Tibial nerve (tissue), 4 donors: Measurements from ENCODE around the gene OR3A2. TPM values are rescaled to one million over a fixed set of nuclear protein-coding genes. Genes with fewer than 3 reads are reported as not detected.
"Not testable (repeated sequence)": the region's sequence is repeated elsewhere in the genome, so short reads cannot be mapped to it uniquely, and the experiment has no call there.

Experiments
- DNase-seq, 2 donors: peaks; one replicate each; pipeline ENCODE4 v3.0.0-alpha.2; 2019; ENCODE audit warnings: low spot score in 2 of 2
- H3K27ac ChIP-seq, 4 donors: fragments of 200-600 bp; sonication (generic) in 3 of 4; one replicate each; pipeline ENCODE4 v1.5.1; 2017 to 2019; ENCODE audit warnings: mild to moderate bottlenecking in 1 of 4
- H3K27me3 ChIP-seq, 2 donors: fragments of 200-600 bp; sonication (generic) in 1 of 2; one replicate each; pipeline versions ENCODE4 v1.5.1 to v1.6.0; 2017 to 2019
- H3K36me3 ChIP-seq, 3 donors: fragments of 200-600 bp; sonication (generic); one replicate each; pipeline ENCODE4 v1.5.1; 2018 to 2019
- H3K4me1 ChIP-seq, 4 donors: fragments of 200-600 bp; sonication (generic) in 3 of 4; one replicate each; pipeline ENCODE4 v1.5.1; 2017 to 2019
- H3K4me3 ChIP-seq, 4 donors: fragments of 200-600 bp; sonication (generic) in 3 of 4; one replicate each; pipeline ENCODE4 v1.5.1; 2017 to 2019; ENCODE audit warnings: mild to moderate bottlenecking in 1 of 4, moderate library complexity in 1 of 4
- H3K9me3 ChIP-seq, 4 donors: fragments of 200-600 bp; sonication (generic) in 3 of 4; one replicate each; pipeline ENCODE4 v1.5.1; 2017 to 2019
- EP300 ChIP-seq, 2 donors: sonication (generic); formaldehyde crosslinking; IDR thresholded peaks; one replicate each; pipeline ENCODE4 v1.6.1; 2017; ENCODE audit warnings: antibody characterized with exemption in 2 of 2, mild to moderate bottlenecking in 1 of 2
- POLR2A ChIP-seq, 2 donors: fragments of 450-650 bp; IDR thresholded peaks; one replicate each; pipeline ENCODE4 v1.6.1; 2017; ENCODE audit warnings: antibody characterized with exemption in 2 of 2, mild to moderate bottlenecking in 2 of 2, moderate library complexity in 2 of 2
- WGBS, 2 donors: methylation state at CpG; one replicate each; pipeline ENCODE4 v1.1.5; 2018; 5-methylcytosine and 5-hydroxymethylcytosine counted together
- total RNA-seq, 4 donors: library from RNA; depleted of rRNA; stranded (reverse); fragments of >200 nt; gene quantifications; one replicate each; pipeline ENCODE4 v1.1.0, GENCODE V29; 2016
- TF ChIP-seq, protein P1 (sequence below), 5 experiments: fragments of 200-600 bp in 3 of 5; fragments of 450-650 bp in 2 of 5; sonication (generic) in 3 of 5; IDR thresholded peaks; one replicate each; pipeline ENCODE4 v1.5.1; 2016 to 2019; ENCODE audit warnings: antibody characterized with exemption in 5 of 5, mild to moderate bottlenecking in 3 of 5, moderate library complexity in 2 of 5

OR3A2 gene
- total RNA-seq, 4 donors from 2014 or later: 1.1 TPM; not detected in 3

- no peaks in the 10 kb centered on the region for H3K4me1 ChIP-seq
- TF ChIP-seq EP300 (IDR thresholded peaks at IDR 0.05) (no peak), POLR2A (IDR thresholded peaks at IDR 0.05) (no peak)
- TF ChIP-seq, protein P1, sequence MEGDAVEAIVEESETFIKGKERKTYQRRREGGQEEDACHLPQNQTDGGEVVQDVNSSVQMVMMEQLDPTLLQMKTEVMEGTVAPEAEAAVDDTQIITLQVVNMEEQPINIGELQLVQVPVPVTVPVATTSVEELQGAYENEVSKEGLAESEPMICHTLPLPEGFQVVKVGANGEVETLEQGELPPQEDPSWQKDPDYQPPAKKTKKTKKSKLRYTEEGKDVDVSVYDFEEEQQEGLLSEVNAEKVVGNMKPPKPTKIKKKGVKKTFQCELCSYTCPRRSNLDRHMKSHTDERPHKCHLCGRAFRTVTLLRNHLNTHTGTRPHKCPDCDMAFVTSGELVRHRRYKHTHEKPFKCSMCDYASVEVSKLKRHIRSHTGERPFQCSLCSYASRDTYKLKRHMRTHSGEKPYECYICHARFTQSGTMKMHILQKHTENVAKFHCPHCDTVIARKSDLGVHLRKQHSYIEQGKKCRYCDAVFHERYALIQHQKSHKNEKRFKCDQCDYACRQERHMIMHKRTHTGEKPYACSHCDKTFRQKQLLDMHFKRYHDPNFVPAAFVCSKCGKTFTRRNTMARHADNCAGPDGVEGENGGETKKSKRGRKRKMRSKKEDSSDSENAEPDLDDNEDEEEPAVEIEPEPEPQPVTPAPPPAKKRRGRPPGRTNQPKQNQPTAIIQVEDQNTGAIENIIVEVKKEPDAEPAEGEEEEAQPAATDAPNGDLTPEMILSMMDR (IDR thresholded peaks at IDR 0.05): no peak
These were observed 67.8 kb downstream of the OR3A2 start for GRCh38 chr17:3318336-3318735.

GRCh38 chr17:3316836-3317235, 69.3 kb downstream of the OR3A2 start:
- 69 to 70% methylated on average over 3 of the region's 3 CpGs for WGBS, 2 donors
- no peaks in the 10 kb centered on the region for H3K9me3 ChIP-seq
- TF ChIP-seq POLR2A (IDR thresholded peaks at IDR 0.05) (no peak), EP300 (IDR thresholded peaks at IDR 0.05) (no peak)
- TF ChIP-seq, protein P1 (IDR thresholded peaks at IDR 0.05): no peak

More at GRCh38 chr17:3318336-3318735, 67.8 kb downstream of the OR3A2 start:
- DNase-seq: no peak
- H3K36me3 ChIP-seq: no peaks in the 10 kb centered on the region
- no peaks in the 10 kb centered on the region for H3K9me3 ChIP-seq
- H3K27me3 ChIP-seq: no peaks in the 10 kb centered on the region
- H3K27ac ChIP-seq: no peak overlapping the region
- WGBS, 2 donors: 68 to 72% methylated on average over 5 of the region's 5 CpGs
- no peak overlapping the region for H3K4me3 ChIP-seq

GRCh38 chr17:3308603-3309002, 77.5 kb downstream of the OR3A2 start:
- H3K36me3 ChIP-seq: no peaks in the 10 kb centered on the region
- H3K9me3 ChIP-seq: no peaks in the 10 kb centered on the region
- H3K4me3 ChIP-seq: no peak overlapping the region
- TF ChIP-seq POLR2A (IDR thresholded peaks at IDR 0.05) (no peak), EP300 (IDR thresholded peaks at IDR 0.05) (no peak)
- TF ChIP-seq, protein P1 (IDR thresholded peaks at IDR 0.05): no peak
- no peaks in the 10 kb centered on the region for H3K4me1 ChIP-seq
- 66 to 69% methylated on average over 4 of the region's 4 CpGs for WGBS, 2 donors
- no peak for DNase-seq
- H3K27ac ChIP-seq: no peak overlapping the region
- no peaks in the 10 kb centered on the region for H3K27me3 ChIP-seq

More at GRCh38 chr17:3316836-3317235, 69.3 kb downstream of the OR3A2 start:
- H3K4me1 ChIP-seq: no peaks in the 10 kb centered on the region
- no peaks in the 10 kb centered on the region for H3K36me3 ChIP-seq
- no peaks in the 10 kb centered on the region for H3K27me3 ChIP-seq
- H3K4me3 ChIP-seq: no peak overlapping the region
- no peak overlapping the region for H3K27ac ChIP-seq
- no peak for DNase-seq

- Histone ChIP-seq H3K27ac (no peak within 1 kb of the TSS), H3K4me3 (no peak within 1 kb of the TSS), H3K36me3 (no peaks in the 10 kb centered on the region), H3K4me1 (no peaks in the 10 kb centered on the region), H3K27me3 (no peaks in the 10 kb centered on the region), H3K9me3 (peaks cover 0 to 6% (median 0%) of the 10 kb centered on the region in 4 donors)
- no peak for DNase-seq
- WGBS, 2 donors: 78 to 83% methylated on average over 5 to 6 of the region's 6 CpGs
- TF ChIP-seq, protein P1 (IDR thresholded peaks at IDR 0.05): no peak
- no peak for TF ChIP-seq POLR2A (IDR thresholded peaks at IDR 0.05)
- TF ChIP-seq EP300 (IDR thresholded peaks at IDR 0.05): no peak
These were observed 87.8 kb downstream of the OR3A2 start, which contains the start of gene OR3A1 for GRCh38 chr17:3298260-3298659. Gene OR3A1, minus strand, starts transcription at chr17:3298360. Its CDS starts 5,778 bp downstream, at chr17:3292582.

GRCh38 chr17:3295632-3296031, 90.5 kb downstream of the OR3A2 start:
- no peak for DNase-seq
- no peaks in the 10 kb centered on the region for H3K27me3 ChIP-seq
- WGBS, 2 donors: 73 to 74% methylated on average over 4 of the region's 4 CpGs

GRCh38 chr17:3293548-3293947, 92.6 kb downstream of the OR3A2 start:
- not testable (repeated sequence) for H3K36me3 ChIP-seq, H3K27me3 ChIP-seq, DNase-seq, H3K4me1 ChIP-seq, H3K27ac ChIP-seq, H3K4me3 ChIP-seq, H3K9me3 ChIP-seq
- 85 to 86% methylated on average over 1 of the region's 1 CpG for WGBS, 2 donors

More at GRCh38 chr17:3295632-3296031, 90.5 kb downstream of the OR3A2 start:
- Histone ChIP-seq H3K4me1 (no peaks in the 10 kb centered on the region), H3K9me3 (no peaks in the 10 kb centered on the region), H3K27ac (no peak overlapping the region), H3K36me3 (no peaks in the 10 kb centered on the region), H3K4me3 (no peak overlapping the region)
- TF ChIP-seq, protein P1 (IDR thresholded peaks at IDR 0.05): no peak
- TF ChIP-seq EP300 (IDR thresholded peaks at IDR 0.05) (no peak), POLR2A (IDR thresholded peaks at IDR 0.05) (no peak)
